ENCODE results near the gene ZNF174.

The ZNF174 gene

GRCh38 chr16:3363793-3364192 is 37.2 kb upstream of the ZNF174 start:
- POLR2A ChIA-PET, result no interaction called here
- DNase-seq (ENCODE audit: extremely low spot score), result no peak
- CTCF ChIA-PET, result no interaction called here
- TF ChIP-seq ZNF384 (IDR thresholded peaks at IDR 0.05), result no peak
- no peak for TF ChIP-seq FOXK2 (IDR thresholded peaks at IDR 0.05)
- TF ChIP-seq TARDBP (IDR thresholded peaks at IDR 0.05), result no peak
- no peak for TF ChIP-seq ELF4 (IDR thresholded peaks at IDR 0.05)
- no peak for TF ChIP-seq PKNOX1 (IDR thresholded peaks at IDR 0.05)
- TF ChIP-seq FOXM1 (IDR thresholded peaks at IDR 0.05; ENCODE audit: borderline replicate concordance), result no peak
- no peak for TF ChIP-seq L3MBTL2 (conservative IDR thresholded peaks at IDR 0.05)
- no peak for TF ChIP-seq BHLHE40 (IDR thresholded peaks at IDR 0.05; ENCODE audit: borderline replicate concordance)
- TF ChIP-seq LEF1 (IDR thresholded peaks at IDR 0.05; ENCODE audit: borderline replicate concordance), result no peak
- no peak for TF ChIP-seq SUZ12 (IDR thresholded peaks at IDR 0.05)

- ChIA-PET POLR2A (interaction anchor here (0.9 kb wide), 3 partner anchors 9 to 130 kb away, joined by 4 read pairs; partner anchors contain the start of gene ZNF200), CTCF (no interaction called here)
- TF ChIP-seq SP1 (IDR thresholded peaks at IDR 0.05), result no peak
- TF ChIP-seq FOXK2 (IDR thresholded peaks at IDR 0.05), result no peak
- TF ChIP-seq L3MBTL2 (conservative IDR thresholded peaks at IDR 0.05), result peak; percentile 47; the same call in 1 of the 2 replicates
- TF ChIP-seq ZNF384 (IDR thresholded peaks at IDR 0.05), result no peak
- TF ChIP-seq BHLHE40 (IDR thresholded peaks at IDR 0.05; ENCODE audit: borderline replicate concordance), result no peak
- TF ChIP-seq PKNOX1 (IDR thresholded peaks at IDR 0.05), result peak; percentile 68
- no peak for TF ChIP-seq SUZ12 (IDR thresholded peaks at IDR 0.05)
Observed at GRCh38 chr16:3364774-3365427, 36.1 kb upstream of the ZNF174 start.

GRCh38 chr16:3369073-3369472 is 31.9 kb upstream of the ZNF174 start:
- TF ChIP-seq FOXA1 (IDR thresholded peaks at IDR 0.05) (no peak), ARNT (IDR thresholded peaks at IDR 0.05) (no peak), LEF1 (IDR thresholded peaks at IDR 0.05; ENCODE audit: borderline replicate concordance) (no peak), SUZ12 (IDR thresholded peaks at IDR 0.05) (no peak), ZNF384 (IDR thresholded peaks at IDR 0.05) (no peak), HDGF (IDR thresholded peaks at IDR 0.05; ENCODE audit: borderline replicate concordance) (no peak), PKNOX1 (IDR thresholded peaks at IDR 0.05) (no peak), CTBP1 (IDR thresholded peaks at IDR 0.05; ENCODE audit: borderline replicate concordance) (no peak), TARDBP (IDR thresholded peaks at IDR 0.05) (no peak), FOXK2 (IDR thresholded peaks at IDR 0.05) (no peak), BHLHE40 (IDR thresholded peaks at IDR 0.05; ENCODE audit: borderline replicate concordance) (no peak)
- POLR2A ChIA-PET, result no interaction called here
- no peak for DNase-seq (ENCODE audit: extremely low spot score)
- CTCF ChIA-PET, result no interaction called here

More at GRCh38 chr16:3364774-3365427, 36.1 kb upstream of the ZNF174 start:
- DNase-seq (ENCODE audit: extremely low spot score), result peak; percentile 77

- ChIA-PET CTCF (no interaction called here), POLR2A (no interaction called here)
- TF ChIP-seq ZNF384 (IDR thresholded peaks at IDR 0.05) (no peak), PKNOX1 (IDR thresholded peaks at IDR 0.05) (no peak), HDGF (IDR thresholded peaks at IDR 0.05; ENCODE audit: borderline replicate concordance) (no peak), BHLHE40 (IDR thresholded peaks at IDR 0.05; ENCODE audit: borderline replicate concordance) (no peak)
- DNase-seq (ENCODE audit: extremely low spot score), result no peak
Observed at GRCh38 chr16:3375680-3376079, 25.3 kb upstream of the ZNF174 start.

- no peak for DNase-seq (ENCODE audit: extremely low spot score)
- ChIA-PET POLR2A (no interaction called here), CTCF (no interaction called here)
- no peak for TF ChIP-seq BHLHE40 (IDR thresholded peaks at IDR 0.05; ENCODE audit: borderline replicate concordance)
- TF ChIP-seq HDGF (IDR thresholded peaks at IDR 0.05; ENCODE audit: borderline replicate concordance), result no peak
- TF ChIP-seq TARDBP (IDR thresholded peaks at IDR 0.05), result no peak
- no peak for TF ChIP-seq FOXM1 (IDR thresholded peaks at IDR 0.05; ENCODE audit: borderline replicate concordance)
- no peak for TF ChIP-seq FOXA1 (IDR thresholded peaks at IDR 0.05)
- TF ChIP-seq ARNT (IDR thresholded peaks at IDR 0.05), result no peak
- TF ChIP-seq L3MBTL2 (conservative IDR thresholded peaks at IDR 0.05), result no peak
- TF ChIP-seq CTBP1 (IDR thresholded peaks at IDR 0.05; ENCODE audit: borderline replicate concordance), result no peak
Observed at GRCh38 chr16:3377917-3378316, 23.1 kb upstream of the ZNF174 start.

GRCh38 chr16:3383045-3383448 is 18.0 kb upstream of the ZNF174 start:
- DNase-seq (ENCODE audit: extremely low spot score), result no peak
- TF ChIP-seq SP1 (IDR thresholded peaks at IDR 0.05) (no peak), NFRKB (IDR thresholded peaks at IDR 0.05) (0 out of 2 replicates have a peak, but pooled peaks have one; percentile 38)
- ChIA-PET CTCF (no interaction called here), POLR2A (no interaction called here)
